Measurements from ENCODE around the gene CLDN4. TPM values are rescaled to one million over a fixed set of nuclear protein-coding genes. Genes with fewer than 3 reads are reported as not detected.

CLDN4 gene
- total and polyA plus RNA-seq, 9 of the 15 experiments (the other 6 are each of a cell fraction or from before 2014, with no cell fraction given), result 0.05 to 0.60 (median 0.06) TPM; not detected in 3

GRCh38 chr7:73822319-73823173 lies 8.2 kb upstream of the CLDN4 start (continued):
- TF ChIP-seq, protein P1, sequence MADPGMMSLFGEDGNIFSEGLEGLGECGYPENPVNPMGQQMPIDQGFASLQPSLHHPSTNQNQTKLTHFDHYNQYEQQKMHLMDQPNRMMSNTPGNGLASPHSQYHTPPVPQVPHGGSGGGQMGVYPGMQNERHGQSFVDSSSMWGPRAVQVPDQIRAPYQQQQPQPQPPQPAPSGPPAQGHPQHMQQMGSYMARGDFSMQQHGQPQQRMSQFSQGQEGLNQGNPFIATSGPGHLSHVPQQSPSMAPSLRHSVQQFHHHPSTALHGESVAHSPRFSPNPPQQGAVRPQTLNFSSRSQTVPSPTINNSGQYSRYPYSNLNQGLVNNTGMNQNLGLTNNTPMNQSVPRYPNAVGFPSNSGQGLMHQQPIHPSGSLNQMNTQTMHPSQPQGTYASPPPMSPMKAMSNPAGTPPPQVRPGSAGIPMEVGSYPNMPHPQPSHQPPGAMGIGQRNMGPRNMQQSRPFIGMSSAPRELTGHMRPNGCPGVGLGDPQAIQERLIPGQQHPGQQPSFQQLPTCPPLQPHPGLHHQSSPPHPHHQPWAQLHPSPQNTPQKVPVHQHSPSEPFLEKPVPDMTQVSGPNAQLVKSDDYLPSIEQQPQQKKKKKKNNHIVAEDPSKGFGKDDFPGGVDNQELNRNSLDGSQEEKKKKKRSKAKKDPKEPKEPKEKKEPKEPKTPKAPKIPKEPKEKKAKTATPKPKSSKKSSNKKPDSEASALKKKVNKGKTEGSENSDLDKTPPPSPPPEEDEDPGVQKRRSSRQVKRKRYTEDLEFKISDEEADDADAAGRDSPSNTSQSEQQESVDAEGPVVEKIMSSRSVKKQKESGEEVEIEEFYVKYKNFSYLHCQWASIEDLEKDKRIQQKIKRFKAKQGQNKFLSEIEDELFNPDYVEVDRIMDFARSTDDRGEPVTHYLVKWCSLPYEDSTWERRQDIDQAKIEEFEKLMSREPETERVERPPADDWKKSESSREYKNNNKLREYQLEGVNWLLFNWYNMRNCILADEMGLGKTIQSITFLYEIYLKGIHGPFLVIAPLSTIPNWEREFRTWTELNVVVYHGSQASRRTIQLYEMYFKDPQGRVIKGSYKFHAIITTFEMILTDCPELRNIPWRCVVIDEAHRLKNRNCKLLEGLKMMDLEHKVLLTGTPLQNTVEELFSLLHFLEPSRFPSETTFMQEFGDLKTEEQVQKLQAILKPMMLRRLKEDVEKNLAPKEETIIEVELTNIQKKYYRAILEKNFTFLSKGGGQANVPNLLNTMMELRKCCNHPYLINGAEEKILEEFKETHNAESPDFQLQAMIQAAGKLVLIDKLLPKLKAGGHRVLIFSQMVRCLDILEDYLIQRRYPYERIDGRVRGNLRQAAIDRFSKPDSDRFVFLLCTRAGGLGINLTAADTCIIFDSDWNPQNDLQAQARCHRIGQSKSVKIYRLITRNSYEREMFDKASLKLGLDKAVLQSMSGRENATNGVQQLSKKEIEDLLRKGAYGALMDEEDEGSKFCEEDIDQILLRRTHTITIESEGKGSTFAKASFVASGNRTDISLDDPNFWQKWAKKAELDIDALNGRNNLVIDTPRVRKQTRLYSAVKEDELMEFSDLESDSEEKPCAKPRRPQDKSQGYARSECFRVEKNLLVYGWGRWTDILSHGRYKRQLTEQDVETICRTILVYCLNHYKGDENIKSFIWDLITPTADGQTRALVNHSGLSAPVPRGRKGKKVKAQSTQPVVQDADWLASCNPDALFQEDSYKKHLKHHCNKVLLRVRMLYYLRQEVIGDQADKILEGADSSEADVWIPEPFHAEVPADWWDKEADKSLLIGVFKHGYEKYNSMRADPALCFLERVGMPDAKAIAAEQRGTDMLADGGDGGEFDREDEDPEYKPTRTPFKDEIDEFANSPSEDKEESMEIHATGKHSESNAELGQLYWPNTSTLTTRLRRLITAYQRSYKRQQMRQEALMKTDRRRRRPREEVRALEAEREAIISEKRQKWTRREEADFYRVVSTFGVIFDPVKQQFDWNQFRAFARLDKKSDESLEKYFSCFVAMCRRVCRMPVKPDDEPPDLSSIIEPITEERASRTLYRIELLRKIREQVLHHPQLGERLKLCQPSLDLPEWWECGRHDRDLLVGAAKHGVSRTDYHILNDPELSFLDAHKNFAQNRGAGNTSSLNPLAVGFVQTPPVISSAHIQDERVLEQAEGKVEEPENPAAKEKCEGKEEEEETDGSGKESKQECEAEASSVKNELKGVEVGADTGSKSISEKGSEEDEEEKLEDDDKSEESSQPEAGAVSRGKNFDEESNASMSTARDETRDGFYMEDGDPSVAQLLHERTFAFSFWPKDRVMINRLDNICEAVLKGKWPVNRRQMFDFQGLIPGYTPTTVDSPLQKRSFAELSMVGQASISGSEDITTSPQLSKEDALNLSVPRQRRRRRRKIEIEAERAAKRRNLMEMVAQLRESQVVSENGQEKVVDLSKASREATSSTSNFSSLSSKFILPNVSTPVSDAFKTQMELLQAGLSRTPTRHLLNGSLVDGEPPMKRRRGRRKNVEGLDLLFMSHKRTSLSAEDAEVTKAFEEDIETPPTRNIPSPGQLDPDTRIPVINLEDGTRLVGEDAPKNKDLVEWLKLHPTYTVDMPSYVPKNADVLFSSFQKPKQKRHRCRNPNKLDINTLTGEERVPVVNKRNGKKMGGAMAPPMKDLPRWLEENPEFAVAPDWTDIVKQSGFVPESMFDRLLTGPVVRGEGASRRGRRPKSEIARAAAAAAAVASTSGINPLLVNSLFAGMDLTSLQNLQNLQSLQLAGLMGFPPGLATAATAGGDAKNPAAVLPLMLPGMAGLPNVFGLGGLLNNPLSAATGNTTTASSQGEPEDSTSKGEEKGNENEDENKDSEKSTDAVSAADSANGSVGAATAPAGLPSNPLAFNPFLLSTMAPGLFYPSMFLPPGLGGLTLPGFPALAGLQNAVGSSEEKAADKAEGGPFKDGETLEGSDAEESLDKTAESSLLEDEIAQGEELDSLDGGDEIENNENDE (IDR thresholded peaks at IDR 0.05; ENCODE audit: low read depth, low read length), result no peak
- TF ChIP-seq DLX4 (CRISPR knock-in tag; IDR thresholded peaks at IDR 0.05) (no peak), ZNF655 (CRISPR knock-in tag; IDR thresholded peaks at IDR 0.05) (no peak), ASH1L (IDR thresholded peaks at IDR 0.05; ENCODE audit: borderline replicate concordance, low read depth, partially characterized antibody) (no peak), TAF7 (tag; IDR thresholded peaks at IDR 0.05) (no peak; the same call in 1 of the 2 replicates), SMAD1 (IDR thresholded peaks at IDR 0.05; ENCODE audit: low read depth, low read length, partially characterized antibody) (no peak), JUND (IDR thresholded peaks at IDR 0.05; ENCODE audit: borderline replicate concordance, low read depth, low read length) (peak; percentile 97), JUND (tag; IDR thresholded peaks at IDR 0.05; ENCODE audit: borderline replicate concordance, low read depth, low read length) (peak; percentile 95; the same call in 2 of the 3 replicates), DPF2 (IDR thresholded peaks at IDR 0.05) (peak; percentile 92), FOXA3 (CRISPR knock-in tag; conservative IDR thresholded peaks at IDR 0.05 in 1 of 2, IDR thresholded peaks at IDR 0.05 in 1 of 2) (no peak), ZNF639 (CRISPR knock-in tag; conservative IDR thresholded peaks at IDR 0.05 in 1 of 2, IDR thresholded peaks at IDR 0.05 in 1 of 2) (no peak)

Measured in K562 (cell line).